OCI-LY7 (cell line): ENCODE data around the gene GRM5. TPM values are rescaled to one million over a fixed set of nuclear protein-coding genes. Genes with fewer than 3 reads are reported as not detected.

Experiments
- BruUV-seq: library from RNA; stranded (reverse); fragments of 400-500 nt; replicated peaks from 2 replicates; lab custom pipeline; 2021; lab: Mats Ljungman, UMichigan
- CTCF ChIA-PET: fragments of 300-600 bp; sonication (Branson Sonifier 250); formaldehyde crosslinking; loops from one replicate; lab custom pipeline; 2022; ENCODE audit warnings: antibody characterized with exemption; ENCODE audit not compliant: unreplicated experiment; lab: Charles Lee
- POLR2A ChIA-PET: fragments of 300-600 bp; sonication (Branson Sonifier 250); formaldehyde crosslinking; loops from one replicate; lab custom pipeline; 2022; ENCODE audit warnings: antibody characterized with exemption; lab: Charles Lee
- DNase-seq: peaks from one replicate; pipeline ENCODE4 v3.0.0-alpha.2; 2015; ENCODE audit warnings: low spot score
- H2AFZ ChIP-seq: fragments of 200-600 bp; sonication (generic), shearing (Covaris generic); 2 replicates; pipeline ENCODE4 v1.6.1; 2014; ENCODE audit warnings: mild to moderate bottlenecking, antibody characterized with exemption, low read length, moderate library complexity
- H3K27ac ChIP-seq: fragments of 200-600 bp; sonication (generic); 2 replicates; pipeline ENCODE4 v1.5.1; 2014; ENCODE audit warnings: mixed run types, low read depth, mild to moderate bottlenecking, moderate library complexity, low read length, inconsistent platforms; ENCODE audit not compliant: poor library complexity, severe bottlenecking
- H3K36me3 ChIP-seq: fragments of 200-600 bp; sonication (generic); 2 replicates; pipeline ENCODE4 v1.6.1; 2014; ENCODE audit warnings: mild to moderate bottlenecking, antibody characterized with exemption, low read length, moderate library complexity, mixed read lengths; ENCODE audit not compliant: insufficient read depth
- H3K4me1 ChIP-seq: fragments of 200-600 bp; sonication (generic); 2 replicates; pipeline ENCODE4 v1.5.1; 2014; ENCODE audit warnings: mild to moderate bottlenecking, low read length; ENCODE audit not compliant: insufficient read depth, poor library complexity, severe bottlenecking
- H3K4me2 ChIP-seq: fragments of 200-600 bp; sonication (generic); 2 replicates; pipeline ENCODE4 v1.6.1; 2014; ENCODE audit warnings: mild to moderate bottlenecking, low read length
- H3K4me3 ChIP-seq: fragments of 200-600 bp; sonication (generic); 2 replicates; pipeline ENCODE4 v1.5.1; 2014; ENCODE audit warnings: mild to moderate bottlenecking, low read depth, low read length; ENCODE audit not compliant: poor library complexity, severe bottlenecking
- H3K79me2 ChIP-seq: fragments of 200-600 bp; sonication (generic); 2 replicates; pipeline ENCODE4 v1.6.1; 2016; ENCODE audit warnings: low read depth, mild to moderate bottlenecking, low read length, moderate library complexity, mixed read lengths; ENCODE audit not compliant: insufficient read depth
- H3K9me2 ChIP-seq: fragments of 200-600 bp; sonication (generic); 2 replicates; pipeline ENCODE4 v1.6.1; 2016; ENCODE audit warnings: mild to moderate bottlenecking, low read length, mixed read lengths; ENCODE audit not compliant: insufficient read depth
- H3K9me3 ChIP-seq: fragments of 200-600 bp; sonication (generic); 2 replicates; pipeline ENCODE4 v1.6.1; 2014; ENCODE audit warnings: mild to moderate bottlenecking, mixed run types, low read length, mixed read lengths
- H4K20me1 ChIP-seq: fragments of 200-600 bp; sonication (generic); 2 replicates; pipeline ENCODE4 v1.6.1; 2014; ENCODE audit warnings: mild to moderate bottlenecking, antibody characterized with exemption, low read length, moderate library complexity, mixed read lengths; ENCODE audit not compliant: insufficient read depth
- CTCF ChIP-seq: fragments of 200-600 bp; sonication (generic); conservative IDR thresholded peaks from 2 replicates; pipeline ENCODE4 v1.5.1; 2014; ENCODE audit warnings: mild to moderate bottlenecking, antibody characterized with exemption, low read length, moderate library complexity, mixed read lengths
- EZH2phosphoT487 ChIP-seq: fragments of 200-600 bp; sonication (generic); IDR thresholded peaks from 2 replicates; pipeline ENCODE4 v1.6.1; 2018; ENCODE audit warnings: low read depth, borderline replicate concordance, mild to moderate bottlenecking, mixed run types, antibody characterized with exemption, low read length, moderate library complexity, mixed read lengths
- intact Hi-C: fragments of 100-400 bp; cut with micrococcal nuclease; formaldehyde crosslinking; loops from one replicate; pipeline ENCODE4 v1.10.0; 2022; ENCODE audit not compliant: unreplicated experiment
- total RNA-seq, 2 experiments: library from RNA; depleted of rRNA in 1 of 2; stranded (reverse); fragments of >200 nt in 1 of 2; shearing (Covaris generic) in 1 of 2; gene quantifications; 2 replicates each; pipeline ENCODE4 v1.2.3, GENCODE V29; 2014 to 2022

Gene GRM5
- total RNA-seq, 2 experiments from 2014 or later = not detected

- TF ChIP-seq EZH2phosphoT487 (no peak), CTCF (no peak)
- H2AFZ ChIP-seq = no peak overlapping the region
- H3K9me3 ChIP-seq = no peaks in the 10 kb centered on the region
- H3K4me2 ChIP-seq = no peak overlapping the region
- H3K9me2 ChIP-seq = no peaks in the 10 kb centered on the region
- no peak overlapping the region for H3K27ac ChIP-seq
- intact Hi-C loops = no loop called here
- H3K36me3 ChIP-seq = no peaks in the 10 kb centered on the region
- no peaks in the 10 kb centered on the region for H4K20me1 ChIP-seq
- DNase-seq = no peak
- POLR2A ChIA-PET = no interaction called here
- CTCF ChIA-PET = no interaction called here
- H3K4me3 ChIP-seq = no peak overlapping the region
- H3K79me2 ChIP-seq = no peaks in the 10 kb centered on the region
- no peaks in the 10 kb centered on the region for H3K4me1 ChIP-seq
- BruUV-seq = no TSS peak
These were observed 531.6 kb downstream of the GRM5 start for GRCh38 chr11:88534185-88534584.

- H3K4me1 ChIP-seq = no peaks in the 10 kb centered on the region
- H3K4me2 ChIP-seq = no peak overlapping the region
- no peaks in the 10 kb centered on the region for H3K9me2 ChIP-seq
- no peak overlapping the region for H2AFZ ChIP-seq
- no peak overlapping the region for H3K4me3 ChIP-seq
- no peaks in the 10 kb centered on the region for H3K79me2 ChIP-seq
- no peak overlapping the region for H3K27ac ChIP-seq
- TF ChIP-seq EZH2phosphoT487 = no peak
- no peak for TF ChIP-seq CTCF
- H3K9me3 ChIP-seq = no peaks in the 10 kb centered on the region
- BruUV-seq = no TSS peak
- no peaks in the 10 kb centered on the region for H3K36me3 ChIP-seq
- intact Hi-C loops = no loop called here
- DNase-seq = no peak
- ChIA-PET CTCF (no interaction called here), POLR2A (no interaction called here)
- H4K20me1 ChIP-seq = no peaks in the 10 kb centered on the region
These were observed 532.8 kb downstream of the GRM5 start for GRCh38 chr11:88533001-88533400.

- no peak overlapping the region for H2AFZ ChIP-seq
These were observed 534.0 kb downstream of the GRM5 start for GRCh38 chr11:88531831-88532230.

More at GRCh38 chr11:88531831-88532230, 534.0 kb downstream of the GRM5 start:
- H3K9me3 ChIP-seq = no peaks in the 10 kb centered on the region
- no peak overlapping the region for H3K4me2 ChIP-seq
- intact Hi-C loops = no loop called here
- no peak overlapping the region for H3K27ac ChIP-seq
- H4K20me1 ChIP-seq = no peaks in the 10 kb centered on the region
- ChIA-PET POLR2A (no interaction called here), CTCF (no interaction called here)
- H3K4me3 ChIP-seq = no peak overlapping the region
- H3K9me2 ChIP-seq = no peaks in the 10 kb centered on the region
- H3K36me3 ChIP-seq = no peaks in the 10 kb centered on the region
- no peak for DNase-seq
- H3K79me2 ChIP-seq = no peaks in the 10 kb centered on the region
- no peaks in the 10 kb centered on the region for H3K4me1 ChIP-seq
- no TSS peak for BruUV-seq
- TF ChIP-seq CTCF (no peak), EZH2phosphoT487 (no peak)
